ES-I3 (cell line): Measurements from ENCODE around the gene MEIS1.

Experiments
- H3K36me3 ChIP-seq: 2 replicates; pipeline ENCODE4 v1.6.1; 2013; ENCODE audit warnings: mild to moderate bottlenecking, low read length, control low read depth, moderate library complexity; ENCODE audit not compliant: insufficient read depth
- H3K4me1 ChIP-seq: 2 replicates; pipeline ENCODE4 v1.6.1; 2013; ENCODE audit warnings: mild to moderate bottlenecking, control low read depth, low read length; ENCODE audit not compliant: insufficient read depth
- H3K9ac ChIP-seq: 2 replicates; pipeline ENCODE4 v1.6.1; 2013; ENCODE audit warnings: low read depth, mild to moderate bottlenecking, low read length, moderate library complexity
- H3K9me3 ChIP-seq: 2 replicates; pipeline ENCODE4 v1.6.1; 2013; ENCODE audit warnings: mild to moderate bottlenecking, low read length, moderate library complexity; ENCODE audit not compliant: control insufficient read depth, insufficient read depth

Gene MEIS1

GRCh38 chr2:66568650-66569300 lies 133.8 kb downstream of the MEIS1 start:
- Histone ChIP-seq H3K9me3 (no peaks in the 10 kb centered on the region), H3K36me3 (no peaks in the 10 kb centered on the region), H3K4me1 (peaks cover 24% of the 10 kb centered on the region), H3K9ac (no peak overlapping the region)

- H3K4me1 ChIP-seq: peaks cover 24% of the 10 kb centered on the region
- no peak overlapping the region for H3K9ac ChIP-seq
- no peaks in the 10 kb centered on the region for H3K36me3 ChIP-seq
- H3K9me3 ChIP-seq: no peaks in the 10 kb centered on the region
Measured at GRCh38 chr2:66569321-66569851, 134.5 kb downstream of the MEIS1 start.

- Histone ChIP-seq H3K36me3 (no peaks in the 10 kb centered on the region), H3K4me1 (peaks cover 24% of the 10 kb centered on the region), H3K9ac (no peak overlapping the region), H3K9me3 (no peaks in the 10 kb centered on the region)
Measured at GRCh38 chr2:66569974-66570373, 135.0 kb downstream of the MEIS1 start.

GRCh38 chr2:66570471-66570870 lies 135.5 kb downstream of the MEIS1 start:
- no peaks in the 10 kb centered on the region for H3K36me3 ChIP-seq
- no peaks in the 10 kb centered on the region for H3K9me3 ChIP-seq
- peaks cover 24% of the 10 kb centered on the region for H3K4me1 ChIP-seq
- no peak overlapping the region for H3K9ac ChIP-seq

- H3K36me3 ChIP-seq: no peaks in the 10 kb centered on the region
- H3K9me3 ChIP-seq: no peaks in the 10 kb centered on the region
- H3K4me1 ChIP-seq: peaks cover 24% of the 10 kb centered on the region
- H3K9ac ChIP-seq: no peak overlapping the region
Measured at GRCh38 chr2:66571918-66572317, 137.0 kb downstream of the MEIS1 start.

- H3K9ac ChIP-seq: no peak overlapping the region
- H3K9me3 ChIP-seq: no peaks in the 10 kb centered on the region
- H3K4me1 ChIP-seq: peaks cover 24% of the 10 kb centered on the region
- no peaks in the 10 kb centered on the region for H3K36me3 ChIP-seq
Measured at GRCh38 chr2:66572391-66572790, 137.5 kb downstream of the MEIS1 start.

- Histone ChIP-seq H3K9ac (peak overlapping the region; percentile 30; the same call in 1 of the 2 replicates), H3K9me3 (no peaks in the 10 kb centered on the region), H3K4me1 (peaks cover 24% of the 10 kb centered on the region)
Measured at GRCh38 chr2:66573416-66573815, 138.5 kb downstream of the MEIS1 start.

GRCh38 chr2:66573821-66574233 lies 138.9 kb downstream of the MEIS1 start:
- no peaks in the 10 kb centered on the region for H3K36me3 ChIP-seq
- peaks cover 27% of the 10 kb centered on the region for H3K4me1 ChIP-seq
- H3K9ac ChIP-seq: peak overlapping the region; percentile 30; the same call in 1 of the 2 replicates
- H3K9me3 ChIP-seq: no peaks in the 10 kb centered on the region

More at GRCh38 chr2:66573416-66573815, 138.5 kb downstream of the MEIS1 start:
- no peaks in the 10 kb centered on the region for H3K36me3 ChIP-seq

GRCh38 chr2:66574701-66575624 lies 140.0 kb downstream of the MEIS1 start:
- Histone ChIP-seq H3K9me3 (no peaks in the 10 kb centered on the region), H3K36me3 (no peaks in the 10 kb centered on the region), H3K9ac (peak overlapping the region; percentile 70; the same call in 1 of the 2 replicates), H3K4me1 (peaks cover 16% of the 10 kb centered on the region)

- Histone ChIP-seq H3K9me3 (no peaks in the 10 kb centered on the region), H3K9ac (peak overlapping the region; percentile 70; the same call in 1 of the 2 replicates), H3K4me1 (peaks cover 17% of the 10 kb centered on the region), H3K36me3 (no peaks in the 10 kb centered on the region)
Measured at GRCh38 chr2:66575625-66576310, 140.8 kb downstream of the MEIS1 start.

GRCh38 chr2:66576311-66576560 lies 141.3 kb downstream of the MEIS1 start:
- Histone ChIP-seq H3K4me1 (peaks cover 19% of the 10 kb centered on the region), H3K36me3 (no peaks in the 10 kb centered on the region), H3K9ac (peak overlapping the region; percentile 70; the same call in 1 of the 2 replicates), H3K9me3 (no peaks in the 10 kb centered on the region)

GRCh38 chr2:66576561-66577320 lies 141.8 kb downstream of the MEIS1 start:
- Histone ChIP-seq H3K4me1 (peaks cover 15% of the 10 kb centered on the region), H3K36me3 (no peaks in the 10 kb centered on the region), H3K9me3 (no peaks in the 10 kb centered on the region), H3K9ac (peak overlapping the region; percentile 70; the same call in 1 of the 2 replicates)

GRCh38 chr2:66577321-66578053 lies 142.6 kb downstream of the MEIS1 start:
- Histone ChIP-seq H3K9ac (peak overlapping the region; percentile 70; the same call in 1 of the 2 replicates), H3K9me3 (no peaks in the 10 kb centered on the region), H3K36me3 (no peaks in the 10 kb centered on the region), H3K4me1 (peaks cover 7% of the 10 kb centered on the region; the same call in 1 of the 2 replicates)
